Suppressor macrophage (primary cell): ENCODE results near the gene SULT6B1.
"Not testable (repeated sequence)": the region's sequence is repeated elsewhere in the genome, so short reads cannot be mapped to it uniquely, and the experiment has no call there.

ENCODE experiments used
- DNase-seq, 4 experiments: peaks; one replicate each; pipeline ENCODE4 v3.0.0-alpha.2; 2020 to 2022
- total RNA-seq, 17 experiments: gene quantifications; one replicate each; lab custom pipeline; 2026; ENCODE audit warnings: mixed read lengths in 6 of 17, inconsistent platforms in 3 of 17; lab: John Stamatoyannopoulos, UW

SULT6B1 gene, protein sequence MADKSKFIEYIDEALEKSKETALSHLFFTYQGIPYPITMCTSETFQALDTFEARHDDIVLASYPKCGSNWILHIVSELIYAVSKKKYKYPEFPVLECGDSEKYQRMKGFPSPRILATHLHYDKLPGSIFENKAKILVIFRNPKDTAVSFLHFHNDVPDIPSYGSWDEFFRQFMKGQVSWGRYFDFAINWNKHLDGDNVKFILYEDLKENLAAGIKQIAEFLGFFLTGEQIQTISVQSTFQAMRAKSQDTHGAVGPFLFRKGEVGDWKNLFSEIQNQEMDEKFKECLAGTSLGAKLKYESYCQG
- 0 to 0.88 (median 0) reads per million in 17 experiments for total RNA-seq

GRCh38 chr2:37188570-37188969 lies at the start of gene SULT6B1:
Gene SULT6B1, minus strand, starts transcription at chr2:37188670. Its CDS starts 30 bp downstream, at chr2:37188640.
- no peak for DNase-seq

DNA sequence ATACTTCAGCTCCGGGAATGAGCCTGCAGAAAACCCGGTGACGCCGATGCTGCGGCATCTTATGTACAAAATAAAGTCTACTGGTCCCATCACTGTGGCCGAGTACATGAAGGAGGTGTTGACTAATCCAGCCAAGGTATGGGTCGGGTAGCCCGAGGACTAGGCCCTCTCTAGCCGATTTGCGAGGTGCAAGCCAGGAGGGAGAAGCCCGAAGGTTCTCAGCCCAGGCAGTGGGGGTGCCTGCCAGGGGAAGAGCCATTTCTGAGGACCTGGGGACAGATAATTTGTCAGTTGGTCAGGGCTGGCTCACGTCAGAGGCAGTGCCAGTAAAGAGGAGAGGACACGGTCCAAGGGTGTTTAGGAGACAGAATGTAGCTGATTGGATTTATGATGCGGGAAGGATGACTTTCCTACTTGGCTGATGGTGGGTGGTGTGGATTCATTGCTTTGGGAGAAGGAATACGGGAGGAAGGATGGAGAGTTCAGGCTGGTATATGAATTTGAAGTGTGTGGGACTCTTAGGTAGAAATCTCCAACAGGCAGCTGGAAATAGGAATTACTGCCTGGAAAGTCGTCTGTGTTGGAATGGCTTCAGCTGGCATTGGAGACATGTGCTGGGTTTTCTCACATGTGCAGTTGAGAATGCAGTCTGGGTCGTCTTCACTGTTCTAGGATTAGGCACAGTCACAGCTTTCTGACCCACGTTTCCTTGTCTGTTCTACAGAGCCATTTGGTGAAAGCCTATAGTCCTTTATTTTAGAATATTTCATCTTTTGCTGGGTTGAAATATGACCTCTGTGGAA lies 43.9 kb upstream of the SULT6B1 start:
- DNase-seq, result peak in 2 of 4 experiments; percentile 12 to 35

DNA sequence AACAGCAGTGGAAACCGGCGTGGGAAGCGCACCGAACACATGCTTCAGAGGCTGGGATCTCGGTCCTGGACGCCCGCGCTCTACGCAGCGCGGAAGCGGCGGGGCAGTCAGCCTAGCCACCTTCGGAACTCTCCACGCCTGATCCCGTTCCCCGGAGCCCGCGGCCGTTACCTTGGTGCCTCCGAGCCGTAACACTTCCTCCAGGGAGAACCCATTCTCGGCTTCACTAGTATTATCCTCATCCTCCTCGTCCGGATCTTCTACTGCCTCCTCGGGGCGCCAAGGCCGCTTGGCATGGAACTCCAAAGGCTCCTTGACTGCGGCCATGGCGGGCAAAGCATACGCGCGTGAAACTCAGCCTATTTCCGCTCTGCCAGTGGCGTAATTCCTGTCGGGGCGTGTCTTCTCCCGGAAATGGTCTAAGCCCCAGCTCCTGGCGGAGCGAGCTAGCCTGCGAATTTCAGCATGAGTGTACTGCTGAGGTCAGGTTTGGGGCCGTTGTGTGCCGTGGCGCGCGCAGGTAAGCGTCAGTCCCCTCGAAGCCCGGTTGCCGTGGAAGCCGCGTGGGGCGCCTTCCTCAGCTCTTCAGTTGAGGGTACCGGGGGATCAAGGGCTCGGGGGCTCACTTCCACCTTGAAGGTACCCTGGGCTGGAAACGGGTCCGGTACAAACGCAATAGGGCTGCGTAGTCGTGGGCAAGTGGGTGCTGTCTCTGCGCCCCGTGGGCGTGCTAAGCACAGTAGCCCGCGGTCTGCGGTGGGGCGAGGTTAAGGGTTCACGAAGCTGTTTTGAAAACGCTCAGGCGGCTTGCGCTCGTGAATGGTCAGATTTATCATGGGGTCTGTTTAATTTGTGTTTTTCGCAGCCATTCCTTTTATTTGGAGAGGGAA lies 43.0 kb upstream of the SULT6B1 start, which contains the start of the genes CEBPZ and NDUFAF7:
Gene CEBPZ (minus strand): TSS at position 356 of the 890 bp plus-strand sequence. CDS start 29 bp downstream, at position 327.
Gene NDUFAF7 (plus strand): TSS at position 418 of the 890 bp plus-strand sequence. CDS start 48 bp downstream, at position 466.
- DNase-seq, result peak; percentile 93 to 96 (median 94)

DNA sequence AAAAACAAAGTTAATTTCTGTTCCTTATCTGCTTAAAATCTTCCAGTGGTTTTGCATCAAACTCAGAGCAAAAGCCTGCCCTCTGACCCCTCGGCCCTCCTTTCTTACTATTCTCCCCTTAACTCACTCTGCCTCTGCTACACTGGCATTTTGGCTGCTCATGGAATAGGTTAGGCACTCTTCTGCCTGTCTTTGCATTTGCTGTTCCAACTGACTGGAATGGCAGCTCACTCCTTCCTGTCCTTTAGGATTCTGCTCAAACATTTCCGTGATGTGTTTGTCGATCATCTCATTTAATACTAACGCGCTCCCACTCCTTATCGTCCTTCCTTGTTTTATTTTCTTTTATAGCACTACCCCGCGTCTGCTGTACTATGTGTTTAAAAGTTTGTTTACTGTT lies 42.1 kb upstream of the SULT6B1 start:
- DNase-seq, result peak in 3 of 4 experiments; percentile 4 to 5 (median 4)

GRCh38 chr2:37228788-37229187 lies 40.3 kb upstream of the SULT6B1 start:
- DNase-seq, result no peak

- no peak for DNase-seq
Measured at GRCh38 chr2:37226863-37227262, 38.4 kb upstream of the SULT6B1 start.

DNA sequence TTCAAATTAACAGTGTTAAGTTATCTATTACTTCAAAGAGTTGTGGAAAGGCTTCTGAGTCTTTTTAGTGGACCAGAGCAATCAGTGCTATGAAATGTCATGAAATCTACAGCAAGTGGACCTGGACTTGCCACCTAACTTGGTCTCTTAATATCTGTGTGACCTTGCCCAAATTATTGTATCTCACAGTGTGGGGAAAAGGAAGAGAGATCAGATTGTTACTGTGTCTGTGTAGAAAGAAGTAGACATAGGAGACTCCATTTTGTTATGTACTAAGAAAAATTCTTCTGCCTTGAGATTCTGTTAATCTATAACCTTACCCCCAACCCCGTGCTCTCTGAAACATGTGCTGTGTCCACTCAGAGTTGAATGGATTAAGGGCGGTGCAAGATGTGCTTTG lies 36.7 kb upstream of the SULT6B1 start:
- DNase-seq, result not testable (repeated sequence)

- no peak for DNase-seq
Measured at GRCh38 chr2:37224063-37224462, 35.6 kb upstream of the SULT6B1 start.

DNA sequence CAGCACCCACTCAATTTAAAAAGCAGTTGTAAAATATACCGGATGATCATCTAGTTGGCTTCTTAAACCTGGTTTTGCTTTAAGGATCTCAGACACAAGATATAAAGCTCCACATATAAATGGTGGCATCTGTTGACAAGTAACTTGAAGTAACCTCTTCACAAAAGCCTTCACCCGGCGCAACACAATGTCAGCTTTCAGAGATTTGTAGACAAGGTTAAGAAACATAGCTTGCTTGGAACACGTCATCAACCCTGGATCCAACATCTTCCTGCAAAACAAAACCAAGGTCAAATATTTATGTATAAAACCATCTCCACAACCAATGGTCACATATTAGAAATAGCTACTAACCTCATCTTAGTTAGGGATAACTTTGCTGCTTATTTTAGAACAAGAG lies 34.7 kb upstream of the SULT6B1 start:
- DNase-seq, result no peak

DNA sequence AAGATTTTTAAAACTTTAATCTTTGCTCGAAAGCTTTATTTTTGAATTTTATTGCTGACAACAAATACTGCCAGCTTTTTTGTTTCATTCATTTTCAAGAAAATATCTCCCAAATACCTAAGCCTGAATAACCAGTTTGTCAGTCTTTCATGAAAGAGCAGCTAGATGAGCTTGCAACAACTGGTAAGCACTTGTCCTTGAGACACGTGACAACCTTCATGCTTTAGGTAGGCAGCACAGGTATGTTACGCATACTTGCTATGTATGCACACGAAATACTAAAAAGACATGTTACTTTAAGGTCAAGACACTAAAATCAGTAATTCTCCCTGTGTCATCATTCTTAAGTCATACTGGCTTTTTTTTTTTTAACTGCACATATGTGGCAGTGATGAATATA lies 30.6 kb upstream of the SULT6B1 start:
- DNase-seq, result no peak

- peak in 2 of 4 experiments; percentile 53 to 61 for DNase-seq
Measured at GRCh38 chr2:37215250-37215649, 26.8 kb upstream of the SULT6B1 start.

GRCh38 chr2:37211939-37212338 lies 23.5 kb upstream of the SULT6B1 start:
- no peak for DNase-seq

DNA sequence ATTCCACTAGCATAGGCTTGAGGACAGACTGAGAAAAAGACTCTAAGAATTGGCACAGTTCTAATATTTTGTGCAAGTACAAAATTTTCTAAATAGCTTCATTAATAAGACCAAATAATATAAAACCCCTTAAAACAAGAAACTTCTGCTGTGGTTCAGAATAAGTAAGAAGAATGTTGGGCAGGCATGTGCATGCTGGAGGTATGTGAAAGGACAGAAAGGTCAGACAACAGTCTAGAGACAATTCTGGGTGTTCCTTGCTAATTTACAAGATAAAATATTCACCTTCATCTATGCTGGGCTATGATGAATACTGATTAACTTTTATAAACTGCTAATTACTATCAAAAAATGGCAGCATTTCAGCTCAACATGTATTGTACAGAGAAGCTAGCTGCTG lies 22.7 kb upstream of the SULT6B1 start:
- no peak for DNase-seq

DNA sequence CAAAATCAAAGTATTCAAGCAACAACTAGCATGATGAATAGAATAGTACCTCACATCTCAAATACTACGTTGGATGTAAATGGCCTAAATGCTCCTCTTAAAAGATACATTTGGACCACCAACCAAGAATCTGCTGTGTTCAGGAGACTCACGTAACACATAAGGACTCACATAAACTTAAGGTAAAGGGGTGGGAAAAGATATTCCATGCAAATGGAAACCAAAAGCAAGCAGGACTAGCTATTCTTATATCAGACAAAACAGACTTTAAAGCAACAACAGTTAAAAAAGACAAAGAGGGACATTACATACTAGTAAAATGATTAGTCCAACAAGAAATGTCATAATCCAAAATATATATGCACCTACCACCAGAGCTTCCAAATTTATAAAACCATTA lies 18.3 kb upstream of the SULT6B1 start:
- not testable (repeated sequence) for DNase-seq

GRCh38 chr2:37205689-37206341 lies 17.3 kb upstream of the SULT6B1 start:
- DNase-seq, result no peak

GRCh38 chr2:37205071-37205661 lies 16.7 kb upstream of the SULT6B1 start:
- DNase-seq, result not testable (repeated sequence)

DNA sequence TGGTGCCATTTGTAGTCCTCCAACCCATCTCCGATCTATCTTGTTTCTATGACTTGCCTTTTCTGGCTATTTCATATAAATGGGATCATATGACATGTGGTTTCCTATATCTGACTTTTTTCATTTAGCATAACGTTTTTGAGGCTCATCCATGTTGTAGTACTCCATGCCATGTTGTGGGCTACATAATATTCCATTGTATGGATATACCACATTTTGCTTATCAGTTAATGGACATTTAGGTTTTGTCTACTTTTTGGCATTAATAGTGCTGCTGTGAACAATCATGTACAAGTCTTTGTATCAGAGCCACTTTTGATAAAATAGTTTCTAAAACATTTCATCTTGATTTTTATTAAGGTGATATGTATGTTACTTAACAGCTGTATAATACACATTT lies 15.2 kb upstream of the SULT6B1 start:
- DNase-seq, result no peak

GRCh38 chr2:37201766-37202165 lies 13.3 kb upstream of the SULT6B1 start:
- DNase-seq, result no peak

- no peak for DNase-seq
Measured at GRCh38 chr2:37201208-37201607, 12.7 kb upstream of the SULT6B1 start.

- DNase-seq, result no peak
Measured at GRCh38 chr2:37198681-37199065, 10.2 kb upstream of the SULT6B1 start.
